Skeletal muscle tissue (tissue), 4 donors: ENCODE results near the gene SNX1. TPM values are rescaled to one million over a fixed set of nuclear protein-coding genes. Genes with fewer than 3 reads are reported as not detected.
"Not testable (repeated sequence)": the region's sequence is repeated elsewhere in the genome, so short reads cannot be mapped to it uniquely, and the experiment has no call there.

Experiments
- H3K27ac ChIP-seq: one replicate; pipeline ENCODE4 v1.7.0; 2013; ENCODE audit warnings: mild to moderate bottlenecking, low read depth, low read length, inconsistent platforms
- H3K27me3 ChIP-seq, 3 donors: one replicate each; pipeline ENCODE4 v1.7.0; 2013; ENCODE audit warnings: low read length in 3 of 3; ENCODE audit not compliant: control insufficient read depth in 3 of 3, insufficient read depth in 3 of 3
- H3K36me3 ChIP-seq, 3 donors: one replicate each; pipeline ENCODE4 v1.7.0; 2013; ENCODE audit warnings: low read length in 3 of 3; ENCODE audit not compliant: control insufficient read depth in 3 of 3, insufficient read depth in 3 of 3
- H3K4me1 ChIP-seq, 3 donors: one replicate each; pipeline ENCODE4 v1.7.0; 2013; ENCODE audit warnings: low read length in 3 of 3, mild to moderate bottlenecking in 3 of 3; ENCODE audit not compliant: control insufficient read depth in 3 of 3, insufficient read depth in 3 of 3
- H3K4me3 ChIP-seq, 3 donors: one replicate each; pipeline ENCODE4 v1.7.0; 2013; ENCODE audit warnings: low read length in 3 of 3
- H3K9ac ChIP-seq, 3 donors: one replicate each; pipeline ENCODE4 v1.7.0; 2013; ENCODE audit warnings: low read length in 3 of 3, mild to moderate bottlenecking in 3 of 3, moderate library complexity in 2 of 3, low read depth in 1 of 3
- H3K9me3 ChIP-seq, 3 donors: one replicate each; pipeline ENCODE4 v1.7.0; 2013; ENCODE audit warnings: low read length in 3 of 3; ENCODE audit not compliant: control insufficient read depth in 3 of 3
- total RNA-seq: library from RNA; depleted of rRNA; stranded (reverse); fragments of >200 nt; gene quantifications from one replicate; pipeline ENCODE4 v1.2.3, GENCODE V29; 2014
- donor health status: Osteomylitis.

The SNX1 gene
- total RNA-seq, 1 donor from 2014 or later, result 26.6 TPM

- Histone ChIP-seq H3K4me1 (no peaks in the 10 kb centered on the region), H3K9ac (no peak overlapping the region), H3K36me3 (no peaks in the 10 kb centered on the region), H3K9me3 (no peaks in the 10 kb centered on the region), H3K4me3 (no peak overlapping the region), H3K27me3 (no peaks in the 10 kb centered on the region), H3K27ac (no peak overlapping the region)
Observed at GRCh38 chr15:64058279-64058678, 37.5 kb upstream of the SNX1 start.

GRCh38 chr15:64059104-64059503, 36.7 kb upstream of the SNX1 start:
- not testable (repeated sequence) for H3K9ac ChIP-seq, H3K4me3 ChIP-seq, H3K27ac ChIP-seq, H3K27me3 ChIP-seq, H3K4me1 ChIP-seq, H3K9me3 ChIP-seq, H3K36me3 ChIP-seq

GRCh38 chr15:64060716-64061115, 35.1 kb upstream of the SNX1 start:
- no peak overlapping the region for H3K9ac ChIP-seq
- H3K27ac ChIP-seq, result no peak overlapping the region
- no peaks in the 10 kb centered on the region for H3K36me3 ChIP-seq
- H3K27me3 ChIP-seq, result no peaks in the 10 kb centered on the region
- no peaks in the 10 kb centered on the region for H3K4me1 ChIP-seq
- no peak overlapping the region for H3K4me3 ChIP-seq
- no peaks in the 10 kb centered on the region for H3K9me3 ChIP-seq

GRCh38 chr15:64066451-64066850, 29.3 kb upstream of the SNX1 start:
- Histone ChIP-seq H3K4me1 (peaks cover 8 to 20% (median 14%) of the 10 kb centered on the region in 3 donors), H3K36me3 (no peaks in the 10 kb centered on the region), H3K4me3 (no peak overlapping the region), H3K9ac (no peak overlapping the region), H3K27ac (no peak overlapping the region), H3K27me3 (no peaks in the 10 kb centered on the region), H3K9me3 (no peaks in the 10 kb centered on the region)

GRCh38 chr15:64067564-64068030, 28.2 kb upstream of the SNX1 start:
- no peak overlapping the region for H3K27ac ChIP-seq
- H3K4me1 ChIP-seq, result peaks cover 14 to 27% (median 20%) of the 10 kb centered on the region in 3 donors
- peaks cover 3 to 5% (median 4%) of the 10 kb centered on the region in 3 donors for H3K36me3 ChIP-seq
- no peaks in the 10 kb centered on the region for H3K9me3 ChIP-seq
- H3K27me3 ChIP-seq, result no peaks in the 10 kb centered on the region
- peak overlapping the region in 1 of 3 donors; percentile 41 for H3K4me3 ChIP-seq
- peak overlapping the region in 1 of 3 donors; percentile 17 for H3K9ac ChIP-seq

- H3K27ac ChIP-seq, result no peak overlapping the region
- no peaks in the 10 kb centered on the region for H3K9me3 ChIP-seq
- H3K27me3 ChIP-seq, result no peaks in the 10 kb centered on the region
- H3K36me3 ChIP-seq, result peaks cover 3 to 5% (median 4%) of the 10 kb centered on the region in 3 donors
- H3K9ac ChIP-seq, result peak overlapping the region in 1 of 3 donors; percentile 17
- H3K4me3 ChIP-seq, result no peak overlapping the region
- H3K4me1 ChIP-seq, result peaks cover 14 to 27% (median 20%) of the 10 kb centered on the region in 3 donors
Observed at GRCh38 chr15:64068133-64068532, 27.6 kb upstream of the SNX1 start.

GRCh38 chr15:64070106-64070505, 25.7 kb upstream of the SNX1 start:
- peaks cover 14 to 27% (median 20%) of the 10 kb centered on the region in 3 donors for H3K4me1 ChIP-seq
- H3K4me3 ChIP-seq, result no peak overlapping the region
- peak overlapping the region; percentile 82 for H3K27ac ChIP-seq
- H3K27me3 ChIP-seq, result no peaks in the 10 kb centered on the region
- H3K9me3 ChIP-seq, result no peaks in the 10 kb centered on the region
- peaks cover 8 to 15% (median 9%) of the 10 kb centered on the region in 3 donors for H3K36me3 ChIP-seq
- no peak overlapping the region for H3K9ac ChIP-seq

GRCh38 chr15:64070965-64071851, 24.6 kb upstream of the SNX1 start:
- Histone ChIP-seq H3K27ac (peak overlapping the region; percentile 82), H3K9me3 (no peaks in the 10 kb centered on the region), H3K4me3 (no peak overlapping the region), H3K4me1 (peaks cover 14 to 27% (median 20%) of the 10 kb centered on the region in 3 donors), H3K36me3 (peaks cover 9 to 15% (median 9%) of the 10 kb centered on the region in 3 donors), H3K9ac (peak overlapping the region in 2 of 3 donors; percentile 15 to 51), H3K27me3 (no peaks in the 10 kb centered on the region)

GRCh38 chr15:64071931-64072765, 23.6 kb upstream of the SNX1 start:
- H3K36me3 ChIP-seq, result peaks cover 9 to 15% (median 9%) of the 10 kb centered on the region in 3 donors
- H3K4me1 ChIP-seq, result peaks cover 14 to 27% (median 20%) of the 10 kb centered on the region in 3 donors
- peak overlapping the region in 2 of 3 donors; percentile 15 to 51 for H3K9ac ChIP-seq
- H3K9me3 ChIP-seq, result no peaks in the 10 kb centered on the region
- peak overlapping the region; percentile 82 for H3K27ac ChIP-seq
- no peak overlapping the region for H3K4me3 ChIP-seq
- H3K27me3 ChIP-seq, result no peaks in the 10 kb centered on the region
